Heart right ventricle (tissue), 16 donors: ENCODE results near the gene NAALADL2. TPM values are rescaled to one million over a fixed set of nuclear protein-coding genes. Genes with fewer than 3 reads are reported as not detected.

Source experiments
- ATAC-seq, 8 donors: fragments of 200-7000 bp; cut with Tn5 transposase; one replicate each; pipeline ENCODE4 v1.9.1; 2020; ENCODE audit warnings: mild to moderate bottlenecking in 8 of 8, moderate library complexity in 8 of 8, moderate number of reproducible peaks in 1 of 8
- DNase-seq, 2 donors: peaks; one replicate each; pipeline ENCODE4 v3.0.0-alpha.2; 2020
- H3K27ac ChIP-seq, 10 donors: fragments of 200-600 bp; sonication (generic) in 2 of 10; one replicate each; pipeline versions ENCODE4 v1.5.0 to v1.8.0; 2020 to 2022; ENCODE audit warnings: mild to moderate bottlenecking in 3 of 10
- H3K27me3 ChIP-seq, 7 donors: fragments of 200-600 bp; one replicate each; pipeline ENCODE4 v1.8.0; 2021 to 2022; ENCODE audit warnings: mild to moderate bottlenecking in 2 of 7
- H3K36me3 ChIP-seq, 9 donors: fragments of 200-600 bp; sonication (generic) in 1 of 9; one replicate each; pipeline versions ENCODE4 v1.5.0 to v1.8.0; 2020 to 2022; ENCODE audit warnings: mild to moderate bottlenecking in 2 of 9
- H3K4me1 ChIP-seq, 9 donors: fragments of 200-600 bp; sonication (generic) in 1 of 9; one replicate each; pipeline versions ENCODE4 v1.5.0 to v1.8.0; 2020 to 2022; ENCODE audit warnings: mild to moderate bottlenecking in 4 of 9
- H3K4me3 ChIP-seq, 10 donors: fragments of 200-600 bp; sonication (generic) in 2 of 10; one replicate each; pipeline versions ENCODE4 v1.5.0 to v1.8.0; 2020 to 2022; ENCODE audit warnings: mild to moderate bottlenecking in 7 of 10, moderate library complexity in 2 of 10
- H3K9me3 ChIP-seq, 11 donors: fragments of 200-600 bp in 10 of 11; sonication (generic) in 2 of 11; one replicate each; pipeline versions ENCODE4 v1.5.0 to v1.8.0; 2013 to 2022; ENCODE audit warnings: mild to moderate bottlenecking in 2 of 11, control low read depth in 1 of 11, moderate library complexity in 1 of 11
- CTCF ChIP-seq, 9 donors: fragments of 200-600 bp; sonication (generic) in 2 of 9; IDR thresholded peaks; one replicate each; pipeline versions ENCODE4 v1.5.0 to v1.8.0; 2021 to 2022; ENCODE audit warnings: antibody characterized with exemption in 9 of 9, mild to moderate bottlenecking in 5 of 9, moderate library complexity in 1 of 9
- WGBS, 2 donors: extraction: QIAGEN DNeasy Blood & Tissue Kit; methylation state at CpG; one replicate each; pipeline ENCODE4 v1.1.7; 2013; ENCODE audit warnings: inconsistent platforms in 1 of 2; 5-methylcytosine and 5-hydroxymethylcytosine counted together
- intact Hi-C, 10 donors: fragments of 100-400 bp; cut with DNase I; formaldehyde crosslinking; loops; one replicate each; pipeline versions ENCODE4 v1.11.1 to v1.14.2; 2022
- polyA plus RNA-seq, 2 donors: library from polyadenylated mRNA; stranded (reverse); fragments of 200-250 nt; gene quantifications; one replicate each; pipeline ENCODE4 v1.2.3, GENCODE V29; 2013
- total RNA-seq, 10 donors: library from RNA; stranded (reverse); fragmentation: NEBNext Ultra II Directional in 3 of 10; extraction: Animal tissue kit (Norgen Biotek cat#: 25700) in 3 of 10; gene quantifications; one replicate each; pipeline versions ENCODE4 v1.2.1 to v1.2.4, GENCODE V29; 2021 to 2023
- donor health status: Arrhythmogenic right ventricular cardiomyopathy.
- donor health status: ischemic (EF 13 %, LVEDD 7.1; RV severe dilation, severe dysfunction).
- donor health status: healthy with polysubstance abuse.
- donor health status: DM: no; HTN: yes; CAD: no.
- donor health status: DM: no; HTN: no; CAD: no.
- donor health status: ischemic (EF 25% LVEDD 6.9; RV normal size, moderate dysfunction).
- donor health status: ischemic (EF 25% LVEDD 5.7; RV mildly dilated, moderate dysfunction).
- donor health status: healthy.
- donor health status: DM: yes; HTN: yes; CAD: no.
- donor health status: Ischemic cardiomyopathy.
- donor health status: ischemic (EF 35%, LVEDD 5.7; RV mildly dilated, moderate dysfunction).
- donor health status: nonischemic (EF 11% LVEDD 7.7; RV severe dilation, severe dysfunction).
- donor health status: DM: yes; HTN: yes; CAD: no.
- donor health status: PGD.
- donor health status: ischemic (EF 29% LVEDD 5.4; RV normal size, mild dysfunction).
- donor health status: nonischemic (EF 23%, LVEDD 6.1; RV moderate dilation, normal function).

NAALADL2 gene
- total and polyA plus RNA-seq, 12 donors = 0.36 to 11.9 (median 5.2) TPM

- DNase-seq = no peak
- no peak overlapping the region for H3K27ac ChIP-seq
- intact Hi-C loops = no loop called here
- 89 to 95% methylated on average over 2 of the region's 2 CpGs for WGBS, 2 donors
- TF ChIP-seq CTCF (IDR thresholded peaks at IDR 0.05) = no peak
- H3K9me3 ChIP-seq = peaks cover 0 to 15% (median 0%) of the 10 kb centered on the region in 11 donors
- H3K27me3 ChIP-seq = no peaks in the 10 kb centered on the region
- ATAC-seq = no peak
- H3K4me3 ChIP-seq = no peak overlapping the region
- H3K36me3 ChIP-seq = no peaks in the 10 kb centered on the region
- H3K4me1 ChIP-seq = no peaks in the 10 kb centered on the region
Measured at GRCh38 chr3:174945951-174946350, 86.8 kb downstream of the NAALADL2 start.

DNA sequence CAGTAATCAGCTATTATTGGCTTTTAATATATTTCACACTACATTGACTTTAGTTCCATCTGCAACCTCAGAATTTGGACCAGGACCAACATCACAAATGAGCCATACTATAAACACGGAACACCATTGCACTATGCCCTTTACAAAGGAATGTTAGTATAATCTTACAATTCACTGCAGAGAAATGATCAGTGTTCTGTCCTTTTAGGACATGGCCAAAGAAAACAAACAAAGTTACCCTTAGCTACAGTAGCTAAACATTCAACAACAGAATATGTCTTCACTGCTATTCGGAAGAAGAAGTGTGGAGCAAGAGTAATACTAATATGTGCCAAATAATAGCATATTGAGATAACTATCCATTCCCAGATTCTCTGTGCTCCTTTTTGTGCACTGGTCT lies 90.4 kb downstream of the NAALADL2 start:
- WGBS, 2 donors = 46 to 60% methylated on average over 2 of the region's 2 CpGs
- H3K27me3 ChIP-seq = no peaks in the 10 kb centered on the region
- peaks cover 0 to 4% (median 0%) of the 10 kb centered on the region in 11 donors for H3K9me3 ChIP-seq
- intact Hi-C loops = no loop called here
- no peaks in the 10 kb centered on the region for H3K4me1 ChIP-seq
- DNase-seq (no peak), ATAC-seq (peak in 5 of 8 donors; percentile 52 to 87 (median 58))
- no peak overlapping the region for H3K4me3 ChIP-seq
- no peaks in the 10 kb centered on the region for H3K36me3 ChIP-seq
- no peak overlapping the region for H3K27ac ChIP-seq
- TF ChIP-seq CTCF (IDR thresholded peaks at IDR 0.05) = no peak

GRCh38 chr3:174951034-174951433 lies 91.9 kb downstream of the NAALADL2 start:
- Histone ChIP-seq H3K4me3 (no peak overlapping the region), H3K27ac (no peak overlapping the region), H3K27me3 (no peaks in the 10 kb centered on the region), H3K9me3 (peaks cover 0 to 4% (median 0%) of the 10 kb centered on the region in 11 donors), H3K36me3 (no peaks in the 10 kb centered on the region), H3K4me1 (no peaks in the 10 kb centered on the region)
- WGBS, 2 donors = 64 to 66% methylated on average over 3 of the region's 3 CpGs
- ATAC-seq (no peak), DNase-seq (no peak)
- TF ChIP-seq CTCF (IDR thresholded peaks at IDR 0.05) = no peak
- intact Hi-C loops = no loop called here

- WGBS, 2 donors = 97% methylated on average over 2 of the region's 2 CpGs
- Histone ChIP-seq H3K27me3 (no peaks in the 10 kb centered on the region), H3K4me1 (no peaks in the 10 kb centered on the region), H3K36me3 (no peaks in the 10 kb centered on the region), H3K27ac (no peak overlapping the region), H3K4me3 (no peak overlapping the region), H3K9me3 (peaks cover 0 to 4% (median 0%) of the 10 kb centered on the region in 11 donors)
- no peak for DNase-seq
- intact Hi-C loops = no loop called here
- TF ChIP-seq CTCF (IDR thresholded peaks at IDR 0.05) = no peak
- ATAC-seq = no peak
Measured at GRCh38 chr3:174951498-174952005, 92.4 kb downstream of the NAALADL2 start.
